ENCODE data around the gene CETN2. TPM values are rescaled to one million over a fixed set of nuclear protein-coding genes. Genes with fewer than 3 reads are reported as not detected.

Gene CETN2
- total RNA-seq, 2 donors from 2014 or later: 19.0 to 20.4 TPM

DNA sequence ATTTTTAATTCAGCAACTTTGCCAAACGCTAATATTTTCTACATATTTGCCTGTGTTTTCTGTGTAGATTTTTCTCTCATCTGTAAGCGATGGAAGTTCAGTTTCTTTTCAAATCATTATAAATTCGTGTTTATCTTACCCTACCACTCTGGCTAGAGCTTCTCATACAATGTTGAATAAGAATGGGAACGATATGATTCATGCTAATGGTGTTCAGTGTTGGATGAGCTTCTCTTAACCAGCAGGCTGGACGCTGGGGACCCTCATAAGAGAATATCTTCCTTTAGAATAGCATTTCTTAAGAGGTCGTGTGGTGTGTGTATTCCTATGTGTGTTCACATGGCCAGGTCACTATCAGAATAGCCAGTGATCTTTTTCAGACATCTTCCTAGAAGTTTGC, 31.3 kb upstream of the CETN2 start:
- no peaks in the 10 kb centered on the region for H3K4me1 ChIP-seq
- H3K27me3 ChIP-seq: no peaks in the 10 kb centered on the region
- no peak overlapping the region for H3K4me3 ChIP-seq
- intact Hi-C loops (cut with DNase I): no loop called here
- no peak for DNase-seq
- no peaks in the 10 kb centered on the region for H3K36me3 ChIP-seq
- no peak overlapping the region for H3K27ac ChIP-seq
- H3K9ac ChIP-seq (ENCODE audit: low read depth in 2 of 2, low read length in 2 of 2): no peak overlapping the region
- H3K9me3 ChIP-seq: no peaks in the 10 kb centered on the region
- TF ChIP-seq, protein P1, sequence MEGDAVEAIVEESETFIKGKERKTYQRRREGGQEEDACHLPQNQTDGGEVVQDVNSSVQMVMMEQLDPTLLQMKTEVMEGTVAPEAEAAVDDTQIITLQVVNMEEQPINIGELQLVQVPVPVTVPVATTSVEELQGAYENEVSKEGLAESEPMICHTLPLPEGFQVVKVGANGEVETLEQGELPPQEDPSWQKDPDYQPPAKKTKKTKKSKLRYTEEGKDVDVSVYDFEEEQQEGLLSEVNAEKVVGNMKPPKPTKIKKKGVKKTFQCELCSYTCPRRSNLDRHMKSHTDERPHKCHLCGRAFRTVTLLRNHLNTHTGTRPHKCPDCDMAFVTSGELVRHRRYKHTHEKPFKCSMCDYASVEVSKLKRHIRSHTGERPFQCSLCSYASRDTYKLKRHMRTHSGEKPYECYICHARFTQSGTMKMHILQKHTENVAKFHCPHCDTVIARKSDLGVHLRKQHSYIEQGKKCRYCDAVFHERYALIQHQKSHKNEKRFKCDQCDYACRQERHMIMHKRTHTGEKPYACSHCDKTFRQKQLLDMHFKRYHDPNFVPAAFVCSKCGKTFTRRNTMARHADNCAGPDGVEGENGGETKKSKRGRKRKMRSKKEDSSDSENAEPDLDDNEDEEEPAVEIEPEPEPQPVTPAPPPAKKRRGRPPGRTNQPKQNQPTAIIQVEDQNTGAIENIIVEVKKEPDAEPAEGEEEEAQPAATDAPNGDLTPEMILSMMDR (IDR thresholded peaks at IDR 0.05): no peak

DNA sequence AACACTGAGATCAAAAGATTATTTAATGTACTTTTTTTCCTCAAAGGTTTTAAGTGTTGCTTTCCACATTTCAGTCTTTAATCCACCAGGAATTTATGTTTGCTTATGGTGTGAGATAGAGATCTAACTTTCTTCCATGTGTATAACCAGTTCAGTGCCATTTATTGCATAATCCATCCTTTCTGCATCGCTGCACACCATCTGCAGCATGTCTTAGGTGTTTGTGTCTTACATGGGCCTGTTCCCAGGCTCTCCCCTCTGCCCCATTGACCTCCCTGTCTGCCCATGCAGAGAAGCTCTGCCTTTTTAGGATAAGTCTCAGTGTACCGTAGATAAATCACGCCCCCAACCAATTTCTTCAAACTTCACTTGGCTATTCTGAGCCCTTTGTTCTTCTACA, 30.6 kb upstream of the CETN2 start:
- Histone ChIP-seq H3K27me3 (no peaks in the 10 kb centered on the region), H3K4me1 (no peaks in the 10 kb centered on the region), H3K36me3 (no peaks in the 10 kb centered on the region), H3K9ac (ENCODE audit: low read depth in 2 of 2, low read length in 2 of 2) (no peak overlapping the region), H3K9me3 (no peaks in the 10 kb centered on the region), H3K4me3 (no peak overlapping the region), H3K27ac (no peak overlapping the region)
- intact Hi-C loops (cut with DNase I): no loop called here
- TF ChIP-seq, protein P1 (IDR thresholded peaks at IDR 0.05): no peak
- no peak for DNase-seq

DNA sequence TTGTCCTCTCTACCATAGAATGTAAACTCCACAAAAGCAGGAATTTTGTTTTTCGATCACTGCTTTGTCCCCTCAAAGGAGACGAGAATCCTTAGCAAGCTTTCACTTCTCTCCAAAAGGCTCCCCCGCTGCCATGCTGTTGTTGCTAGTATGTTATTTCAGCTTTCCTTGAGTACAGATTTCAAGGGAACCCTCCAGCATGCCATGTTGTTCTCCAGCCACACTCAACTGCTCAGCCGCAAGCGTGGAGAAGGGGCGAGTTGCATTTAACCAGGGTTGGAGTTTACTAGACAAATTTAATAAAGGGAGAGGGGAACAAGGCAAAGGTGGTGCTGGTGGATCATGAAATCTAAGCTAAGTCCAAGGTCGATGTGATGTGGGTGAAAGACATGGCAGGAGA, 23.4 kb upstream of the CETN2 start:
- Histone ChIP-seq H3K4me1 (no peaks in the 10 kb centered on the region), H3K27me3 (no peaks in the 10 kb centered on the region), H3K9ac (ENCODE audit: low read depth in 2 of 2, low read length in 2 of 2) (no peak overlapping the region), H3K4me3 (no peak overlapping the region), H3K36me3 (no peaks in the 10 kb centered on the region), H3K27ac (no peak overlapping the region), H3K9me3 (no peaks in the 10 kb centered on the region)
- intact Hi-C loops (cut with DNase I): no loop called here
- no peak for DNase-seq
- TF ChIP-seq, protein P1 (IDR thresholded peaks at IDR 0.05): no peak

DNA sequence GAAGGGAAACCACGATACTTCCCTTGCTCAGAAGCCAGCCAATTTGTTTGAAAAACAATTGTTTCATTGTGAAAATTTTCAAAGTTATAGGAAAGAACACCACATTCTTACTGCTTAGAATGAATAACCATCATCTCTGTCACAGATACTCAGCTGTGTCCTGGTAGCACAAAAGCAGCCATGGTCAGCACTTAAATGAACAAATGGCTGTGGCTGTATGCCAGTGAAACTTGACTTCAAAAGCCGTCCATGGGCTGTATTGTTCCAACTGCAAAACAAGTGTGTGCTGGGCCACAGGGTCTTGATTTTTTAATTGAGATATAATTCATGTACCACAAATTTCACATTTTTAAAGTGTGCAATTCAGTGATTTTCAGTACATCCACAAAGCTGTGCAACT, 19.9 kb upstream of the CETN2 start:
- intact Hi-C loops (cut with DNase I): no loop called here
- TF ChIP-seq, protein P1 (IDR thresholded peaks at IDR 0.05): no peak
- DNase-seq: no peak
- Histone ChIP-seq H3K4me3 (no peak overlapping the region), H3K9me3 (no peaks in the 10 kb centered on the region), H3K9ac (ENCODE audit: low read depth in 2 of 2, low read length in 2 of 2) (no peak overlapping the region), H3K4me1 (no peaks in the 10 kb centered on the region), H3K27me3 (no peaks in the 10 kb centered on the region), H3K36me3 (no peaks in the 10 kb centered on the region), H3K27ac (no peak overlapping the region)

DNA sequence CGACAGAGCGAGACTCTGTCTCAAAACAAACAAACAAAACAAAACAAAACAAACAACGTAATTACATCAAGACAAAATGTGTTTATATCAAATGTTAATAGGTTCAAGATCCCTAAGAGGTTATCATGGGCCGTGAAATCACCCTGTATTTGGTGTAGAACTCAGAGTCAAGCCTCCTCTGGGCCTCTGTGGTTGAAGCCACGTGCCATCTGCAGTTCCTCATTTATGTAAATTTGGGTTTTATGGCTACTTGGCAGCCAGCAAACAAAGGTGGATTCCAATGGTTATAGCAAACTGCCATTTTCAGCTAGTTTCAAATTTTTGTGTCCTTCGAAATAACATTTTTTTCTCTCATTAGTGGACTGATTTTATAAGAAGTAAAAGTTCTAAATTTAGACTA, 16.7 kb upstream of the CETN2 start:
- Histone ChIP-seq H3K4me3 (no peak overlapping the region), H3K9me3 (no peaks in the 10 kb centered on the region), H3K27me3 (no peaks in the 10 kb centered on the region), H3K9ac (ENCODE audit: low read depth in 2 of 2, low read length in 2 of 2) (no peak overlapping the region), H3K4me1 (no peaks in the 10 kb centered on the region), H3K27ac (no peak overlapping the region), H3K36me3 (no peaks in the 10 kb centered on the region)
- no peak for DNase-seq
- intact Hi-C loops (cut with DNase I): no loop called here
- TF ChIP-seq, protein P1 (IDR thresholded peaks at IDR 0.05): no peak

All from colonic mucosa (tissue), 4 donors.